SU-DHL-6 (cell line): Measurements from ENCODE around the gene HDAC6.

Source experiments
- H2AFZ ChIP-seq: fragments of 200-600 bp; sonication (generic); 2 replicates; pipeline ENCODE4 v1.6.1; 2014; ENCODE audit warnings: low read depth, mild to moderate bottlenecking, moderate library complexity, mixed read lengths, antibody characterized with exemption, low read length; ENCODE audit not compliant: severe bottlenecking
- H3F3A ChIP-seq: fragments of 200-600 bp; shearing (Covaris generic); 2 replicates; pipeline ENCODE4 v1.6.0; 2016; ENCODE audit warnings: antibody characterized with exemption, mild to moderate bottlenecking; ENCODE audit not compliant: insufficient read depth
- H3K27ac ChIP-seq: fragments of 200-600 bp; sonication (generic); 2 replicates; pipeline ENCODE4 v1.5.1; 2016; ENCODE audit warnings: low read depth, mild to moderate bottlenecking, low read length, moderate library complexity, mixed read lengths
- H3K27me3 ChIP-seq: fragments of 200-600 bp; sonication (generic), shearing (Covaris generic); 2 replicates; pipeline ENCODE4 v1.6.0; 2014; ENCODE audit warnings: mild to moderate bottlenecking, low read length
- H3K36me3 ChIP-seq: fragments of 200-600 bp; sonication (generic); 2 replicates; pipeline ENCODE4 v1.6.1; 2014; ENCODE audit warnings: mild to moderate bottlenecking, low read length, mixed read lengths
- H3K4me2 ChIP-seq: fragments of 300-600, 200-600 bp; shearing (Covaris generic), sonication (generic); 2 replicates; pipeline ENCODE4 v1.6.0; 2014; ENCODE audit warnings: low read length, low read depth, mild to moderate bottlenecking; ENCODE audit not compliant: poor library complexity, severe bottlenecking
- H3K4me3 ChIP-seq: fragments of 200-600 bp; sonication (generic); 2 replicates; pipeline ENCODE4 v1.5.1; 2014; ENCODE audit warnings: antibody characterized with exemption, low read length, mild to moderate bottlenecking, mixed read lengths; ENCODE audit not compliant: insufficient read depth, poor library complexity, severe bottlenecking
- H3K79me2 ChIP-seq: fragments of 200-600 bp; sonication (generic); 2 replicates; pipeline ENCODE4 v1.6.1; 2014; ENCODE audit warnings: mild to moderate bottlenecking, low read length, moderate library complexity; ENCODE audit not compliant: insufficient read depth
- H3K9ac ChIP-seq: fragments of 200-600 bp; sonication (generic); 2 replicates; pipeline ENCODE4 v1.7.0; 2014; ENCODE audit warnings: mild to moderate bottlenecking, low read length
- H3K9me2 ChIP-seq: fragments of 200-600 bp; sonication (generic); replicated peaks from 2 replicates; pipeline ENCODE4 v1.6.1; 2014; ENCODE audit warnings: low read length; ENCODE audit not compliant: insufficient read depth
- H3K9me3 ChIP-seq: fragments of 200-600 bp; sonication (generic); 2 replicates; pipeline ENCODE4 v1.6.1; 2014; ENCODE audit warnings: low read length, mixed read lengths; ENCODE audit not compliant: insufficient read depth
- H4K20me1 ChIP-seq: fragments of 200-600 bp; sonication (generic); 2 replicates; pipeline ENCODE4 v1.6.1; 2014; ENCODE audit warnings: low read depth, mild to moderate bottlenecking, antibody characterized with exemption, low read length, moderate library complexity, mixed read lengths
- EZH2phosphoT487 ChIP-seq: fragments of 200-600 bp; sonication (generic), shearing (Covaris generic); conservative IDR thresholded peaks from 2 replicates; pipeline ENCODE4 v1.6.1; 2018; ENCODE audit warnings: mild to moderate bottlenecking, antibody characterized with exemption, low read length, moderate library complexity, mixed read lengths
- TF ChIP-seq, protein P1 (sequence below): fragments of 200-600 bp; sonication (generic); IDR thresholded peaks from one replicate; pipeline ENCODE4 v1.5.1; 2017; ENCODE audit warnings: antibody characterized with exemption, mild to moderate bottlenecking, low read length, moderate library complexity; ENCODE audit not compliant: insufficient read depth, poor library complexity, severe bottlenecking

HDAC6 gene

DNA sequence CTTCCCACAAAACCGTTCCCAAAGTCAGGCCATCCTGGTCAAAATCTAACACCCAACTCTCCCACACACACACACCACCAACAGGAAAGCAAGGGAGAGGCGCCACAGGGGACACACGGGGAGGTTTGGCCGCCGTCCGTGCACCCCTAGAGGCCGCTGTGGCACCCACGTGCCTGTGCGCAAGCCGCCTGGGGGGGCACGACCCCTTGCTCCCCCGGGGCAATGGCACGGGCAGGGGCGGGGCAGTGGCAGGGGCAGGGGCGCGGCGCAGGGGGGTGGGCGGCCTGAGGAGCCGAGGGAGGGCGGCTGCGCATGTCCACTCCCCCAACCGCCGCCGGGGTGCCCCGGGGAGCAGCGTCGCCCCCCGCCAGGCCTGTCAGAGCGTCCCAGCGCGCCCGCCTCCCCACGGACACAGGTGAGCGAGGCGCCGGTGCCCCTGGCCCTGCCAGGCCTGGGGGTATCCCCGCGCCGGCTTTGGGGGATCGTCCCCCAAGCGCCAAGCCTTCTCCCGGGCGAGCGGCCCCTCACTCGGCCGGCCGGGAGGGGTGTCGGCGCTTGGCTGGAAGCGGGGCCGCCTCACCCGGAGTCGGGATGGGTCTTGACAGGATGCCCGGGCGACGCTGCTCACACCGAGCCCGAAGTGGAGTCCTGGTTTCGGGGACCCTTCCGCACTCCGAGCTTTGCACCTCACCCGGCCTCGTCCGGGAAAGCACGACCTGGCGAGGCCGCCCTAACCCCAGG, 24.4 kb downstream of the HDAC6 start, which contains the start of gene ERAS:
ERAS (plus strand) TSS at position 379 of the 741 bp plus-strand sequence. CDS start 2,611 bp downstream, outside the sequence.
- H3K9ac ChIP-seq = no peak within 1 kb of the TSS
- TF ChIP-seq EZH2phosphoT487 = no peak
- TF ChIP-seq, protein P1, sequence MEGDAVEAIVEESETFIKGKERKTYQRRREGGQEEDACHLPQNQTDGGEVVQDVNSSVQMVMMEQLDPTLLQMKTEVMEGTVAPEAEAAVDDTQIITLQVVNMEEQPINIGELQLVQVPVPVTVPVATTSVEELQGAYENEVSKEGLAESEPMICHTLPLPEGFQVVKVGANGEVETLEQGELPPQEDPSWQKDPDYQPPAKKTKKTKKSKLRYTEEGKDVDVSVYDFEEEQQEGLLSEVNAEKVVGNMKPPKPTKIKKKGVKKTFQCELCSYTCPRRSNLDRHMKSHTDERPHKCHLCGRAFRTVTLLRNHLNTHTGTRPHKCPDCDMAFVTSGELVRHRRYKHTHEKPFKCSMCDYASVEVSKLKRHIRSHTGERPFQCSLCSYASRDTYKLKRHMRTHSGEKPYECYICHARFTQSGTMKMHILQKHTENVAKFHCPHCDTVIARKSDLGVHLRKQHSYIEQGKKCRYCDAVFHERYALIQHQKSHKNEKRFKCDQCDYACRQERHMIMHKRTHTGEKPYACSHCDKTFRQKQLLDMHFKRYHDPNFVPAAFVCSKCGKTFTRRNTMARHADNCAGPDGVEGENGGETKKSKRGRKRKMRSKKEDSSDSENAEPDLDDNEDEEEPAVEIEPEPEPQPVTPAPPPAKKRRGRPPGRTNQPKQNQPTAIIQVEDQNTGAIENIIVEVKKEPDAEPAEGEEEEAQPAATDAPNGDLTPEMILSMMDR = no peak
- no peaks in the 10 kb centered on the region for H3K27me3 ChIP-seq
- no peaks in the 10 kb centered on the region for H3K9me3 ChIP-seq
- no peaks in the 10 kb centered on the region for H3F3A ChIP-seq
- H4K20me1 ChIP-seq = no peaks in the 10 kb centered on the region
- no peak within 1 kb of the TSS for H3K27ac ChIP-seq
- no peak within 1 kb of the TSS for H2AFZ ChIP-seq
- no peak within 1 kb of the TSS for H3K4me2 ChIP-seq
- no peaks in the 10 kb centered on the region for H3K9me2 ChIP-seq
- H3K79me2 ChIP-seq = no peaks in the 10 kb centered on the region
- no peaks in the 10 kb centered on the region for H3K36me3 ChIP-seq
- H3K4me3 ChIP-seq = no peak within 1 kb of the TSS

DNA sequence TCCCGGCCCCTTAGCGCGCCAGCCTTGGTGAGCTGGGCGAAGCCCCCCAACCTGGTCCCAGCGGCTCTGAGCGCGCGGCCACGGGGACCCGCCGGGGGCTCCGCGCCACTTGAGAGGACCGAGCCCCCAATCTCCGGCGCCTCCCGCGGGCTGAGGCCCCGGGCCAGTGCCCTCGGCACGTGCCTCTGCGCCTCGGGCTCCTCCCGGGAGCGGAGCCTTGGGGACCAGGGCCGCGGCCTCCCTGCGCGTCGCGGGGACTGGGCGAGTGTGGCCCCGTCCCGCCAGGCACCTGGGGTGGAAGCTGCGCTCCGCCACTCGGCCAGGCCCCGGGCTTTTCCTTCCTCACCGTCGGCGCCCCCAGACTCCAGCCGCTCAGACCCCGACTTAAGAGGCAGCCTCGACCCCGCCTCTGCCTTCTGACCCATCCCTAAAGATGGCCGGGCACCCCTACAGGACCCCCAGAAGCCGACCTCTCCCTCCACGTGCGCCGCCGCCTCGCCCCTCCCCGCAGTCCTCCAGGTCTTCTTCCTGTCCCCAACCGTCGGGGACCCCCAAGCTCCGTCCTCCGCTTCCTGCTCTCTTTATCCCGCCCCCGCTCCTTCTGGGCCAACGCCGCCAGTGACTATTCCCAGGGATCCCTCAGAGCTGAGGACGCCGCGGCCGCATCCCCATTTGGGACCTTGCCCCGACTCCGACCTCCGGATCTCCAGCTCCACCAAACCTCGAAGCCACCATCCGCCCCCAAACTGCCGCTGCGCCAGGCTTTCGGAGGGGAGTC, 25.2 kb downstream of the HDAC6 start:
- H3K4me2 ChIP-seq = no peak overlapping the region
- no peaks in the 10 kb centered on the region for H3K9me3 ChIP-seq
- no peaks in the 10 kb centered on the region for H3K9me2 ChIP-seq
- no peaks in the 10 kb centered on the region for H3K27me3 ChIP-seq
- no peak overlapping the region for H2AFZ ChIP-seq
- no peak overlapping the region for H3K9ac ChIP-seq
- no peaks in the 10 kb centered on the region for H3F3A ChIP-seq
- no peak overlapping the region for H3K27ac ChIP-seq
- no peaks in the 10 kb centered on the region for H4K20me1 ChIP-seq
- no peaks in the 10 kb centered on the region for H3K36me3 ChIP-seq
- no peaks in the 10 kb centered on the region for H3K79me2 ChIP-seq
- TF ChIP-seq, protein P1 = no peak
- TF ChIP-seq EZH2phosphoT487 = no peak
- H3K4me3 ChIP-seq = no peak overlapping the region

DNA sequence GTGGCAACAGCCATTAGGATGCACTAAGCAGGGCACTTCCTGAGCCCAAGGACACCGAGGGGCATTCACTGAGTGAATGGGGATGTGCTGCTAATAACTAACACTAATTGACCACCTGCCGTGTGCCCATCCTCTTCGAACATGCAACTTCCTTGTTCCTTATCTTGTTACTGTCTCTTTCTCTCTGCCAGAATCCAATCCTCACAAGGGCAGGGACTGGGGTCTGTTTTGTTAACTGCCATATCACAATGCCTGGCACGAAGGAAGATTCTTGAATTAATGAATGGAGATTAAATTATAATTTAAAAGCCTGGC, 25.7 kb downstream of the HDAC6 start:
- H3K27me3 ChIP-seq = no peaks in the 10 kb centered on the region
- H3K9me3 ChIP-seq = no peaks in the 10 kb centered on the region
- no peak overlapping the region for H2AFZ ChIP-seq
- no peak overlapping the region for H3K9ac ChIP-seq
- no peak for TF ChIP-seq EZH2phosphoT487
- TF ChIP-seq, protein P1 = no peak
- no peaks in the 10 kb centered on the region for H3K79me2 ChIP-seq
- H3K4me3 ChIP-seq = no peak overlapping the region
- H4K20me1 ChIP-seq = no peaks in the 10 kb centered on the region
- H3K4me2 ChIP-seq = no peak overlapping the region
- no peaks in the 10 kb centered on the region for H3F3A ChIP-seq
- no peak overlapping the region for H3K27ac ChIP-seq
- no peaks in the 10 kb centered on the region for H3K36me3 ChIP-seq
- H3K9me2 ChIP-seq = no peaks in the 10 kb centered on the region
